Activated T-cell treated with anti-CD3 and anti-CD28 coated beads for 4 hours (primary cell): ENCODE data around the gene CCDC110.

Experiments
- DNase-seq: peaks from one replicate; pipeline ENCODE4 v3.0.0-alpha.2; 2020

Gene CCDC110

GRCh38 chr4:185470501-185471195, 885 bp downstream of the CCDC110 start:
- peak; percentile 13 for DNase-seq

DNA sequence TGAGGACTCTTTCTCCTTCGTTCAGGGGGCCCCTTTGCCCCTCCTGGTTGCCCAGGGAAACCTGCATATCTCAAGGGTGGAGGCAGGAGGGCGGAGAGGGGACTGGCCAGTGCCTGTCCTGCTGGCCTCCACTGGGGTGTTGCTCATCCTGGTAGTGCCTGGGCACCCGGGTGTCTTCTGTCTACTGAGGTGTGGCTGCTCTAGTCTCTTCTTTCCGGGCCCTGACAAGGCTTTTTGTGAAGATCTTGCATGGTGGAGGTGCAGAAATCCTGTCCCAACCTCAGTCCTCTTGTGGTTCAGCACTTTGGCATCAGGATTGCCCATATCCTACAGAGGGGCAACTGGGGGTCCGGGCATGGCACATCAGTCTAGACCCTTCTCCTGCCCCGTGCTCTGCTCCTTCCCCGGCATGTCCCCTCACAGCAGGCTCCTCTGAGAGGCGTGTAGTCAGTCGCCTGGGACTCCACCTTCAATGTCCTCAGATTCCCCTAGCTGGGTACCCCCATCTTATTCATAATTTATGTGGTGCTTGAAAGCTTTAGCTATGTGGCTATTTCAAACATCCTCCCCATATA, 1.9 kb downstream of the CCDC110 start:
- no peak for DNase-seq

- DNase-seq, result no peak
Measured at GRCh38 chr4:185468999-185469398, 2.5 kb downstream of the CCDC110 start.

DNA sequence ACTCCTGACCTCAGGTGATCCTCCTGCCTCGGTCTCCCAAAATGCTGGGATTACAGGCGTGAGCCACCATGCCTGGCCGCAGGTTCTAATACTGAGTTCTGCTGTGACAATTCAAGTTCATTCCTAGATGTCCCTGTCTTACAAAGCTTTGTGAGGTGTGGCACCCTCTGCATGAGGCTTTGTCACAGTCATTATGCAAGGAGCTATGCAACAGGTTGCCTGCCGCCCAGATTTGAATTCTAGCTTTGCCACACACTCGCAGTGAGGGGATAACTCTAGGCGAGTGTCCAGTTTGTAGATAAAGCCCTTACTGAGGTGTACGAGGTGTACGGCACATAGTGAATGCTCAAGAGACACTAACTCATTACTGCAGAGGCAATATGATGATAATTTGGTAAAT, 3.5 kb downstream of the CCDC110 start:
- no peak for DNase-seq

DNA sequence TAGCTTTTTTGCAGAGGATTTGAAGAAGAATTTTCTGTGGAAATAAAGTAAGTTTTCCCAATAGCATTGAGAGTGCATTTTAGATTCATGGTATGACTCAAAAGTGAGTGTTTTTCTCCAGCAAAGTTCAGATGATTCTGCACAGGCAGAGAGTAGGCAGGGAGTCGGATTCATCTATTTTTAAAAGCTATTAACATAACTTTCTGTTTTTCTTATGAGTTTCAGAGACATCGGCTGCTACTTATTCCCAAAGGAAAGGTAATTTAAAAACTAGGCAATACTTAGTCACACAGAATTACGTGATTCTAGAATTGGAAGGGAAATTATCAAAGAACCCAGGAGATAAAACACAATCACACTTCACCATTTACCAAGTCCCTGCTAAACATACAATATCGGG, 4.4 kb downstream of the CCDC110 start:
- DNase-seq, result no peak

- DNase-seq, result no peak
Measured at GRCh38 chr4:185465707-185466106, 5.8 kb downstream of the CCDC110 start.

DNA sequence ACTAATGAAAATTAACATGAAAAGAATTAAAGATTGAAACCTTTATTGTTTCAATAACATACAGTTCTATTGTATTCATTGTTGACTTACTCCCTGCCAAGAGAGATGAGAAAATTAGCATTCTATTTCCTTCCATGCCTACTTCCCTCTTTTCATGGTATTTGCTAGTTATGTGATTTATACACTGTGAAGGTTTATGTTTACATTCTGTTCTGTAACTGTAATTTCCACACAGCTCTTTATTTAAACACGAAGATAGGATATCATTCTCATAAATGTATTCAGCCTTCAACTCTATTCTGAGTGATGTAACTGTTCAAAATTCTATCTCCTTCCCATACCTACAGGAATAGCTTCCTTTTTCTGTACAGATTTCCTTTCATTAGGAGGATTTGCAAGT, 6.6 kb downstream of the CCDC110 start:
- no peak for DNase-seq

- DNase-seq, result no peak
Measured at GRCh38 chr4:185464183-185464582, 7.3 kb downstream of the CCDC110 start.

DNA sequence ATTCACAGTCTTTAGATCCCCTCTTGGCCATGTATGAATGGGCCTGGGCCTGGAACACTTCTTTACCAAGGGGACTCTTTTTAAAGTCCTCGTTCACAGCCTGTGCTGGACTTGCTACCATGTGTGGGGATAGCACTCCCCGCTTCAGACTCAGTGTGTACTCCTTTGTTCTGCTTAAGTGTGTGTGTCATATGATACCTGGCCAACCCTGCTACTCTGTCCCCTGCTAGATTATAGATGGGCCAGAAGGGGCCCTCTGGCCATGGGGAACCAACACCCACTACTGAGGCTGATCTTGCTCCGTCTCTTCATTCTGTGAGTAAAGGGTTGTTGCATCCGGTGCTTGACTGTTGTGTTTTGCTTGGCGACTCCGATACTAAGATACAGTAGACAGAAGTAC, 8.0 kb downstream of the CCDC110 start:
- no peak for DNase-seq

GRCh38 chr4:185461565-185461964, 10.0 kb downstream of the CCDC110 start:
- DNase-seq, result no peak

DNA sequence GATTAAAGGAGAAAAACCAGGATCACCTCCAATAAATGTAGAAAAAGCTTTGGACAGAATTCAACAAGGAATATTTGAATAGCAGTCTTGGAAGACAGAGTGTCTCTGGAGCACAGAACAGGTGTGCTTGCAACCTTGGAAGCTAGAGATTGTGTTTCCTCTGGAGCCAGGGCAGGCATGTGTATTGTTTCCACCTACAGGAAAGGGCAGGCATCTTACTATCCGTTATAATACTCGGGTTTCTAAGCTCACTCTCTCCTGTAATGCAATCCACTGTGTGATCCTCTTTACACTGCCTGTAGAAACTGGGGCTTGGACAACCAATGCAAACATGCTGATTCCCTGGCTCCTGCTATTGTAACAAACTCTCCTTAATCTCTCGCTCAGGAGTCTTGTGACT, 14.4 kb downstream of the CCDC110 start:
- DNase-seq, result no peak

- DNase-seq, result no peak
Measured at GRCh38 chr4:185456131-185456530, 15.4 kb downstream of the CCDC110 start.

DNA sequence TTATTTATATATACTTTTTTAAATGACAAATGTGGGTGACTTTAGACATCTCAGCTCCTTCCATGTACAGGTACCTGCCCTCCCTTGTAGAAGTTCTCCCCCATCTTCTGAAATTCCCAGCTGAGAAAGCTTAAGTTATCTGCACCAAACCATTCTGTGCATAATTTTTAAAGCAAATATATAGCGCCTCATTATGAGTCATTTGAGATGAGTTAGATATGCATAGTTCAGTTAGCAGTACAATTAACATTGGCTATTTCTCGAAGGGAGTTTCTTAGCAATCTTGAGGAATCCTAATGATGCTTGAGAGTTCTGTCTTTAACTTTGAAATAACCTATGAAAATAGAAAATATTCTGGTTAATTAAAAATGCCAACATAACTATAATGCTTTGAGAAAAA, 26.3 kb downstream of the CCDC110 start:
- DNase-seq, result no peak

DNA sequence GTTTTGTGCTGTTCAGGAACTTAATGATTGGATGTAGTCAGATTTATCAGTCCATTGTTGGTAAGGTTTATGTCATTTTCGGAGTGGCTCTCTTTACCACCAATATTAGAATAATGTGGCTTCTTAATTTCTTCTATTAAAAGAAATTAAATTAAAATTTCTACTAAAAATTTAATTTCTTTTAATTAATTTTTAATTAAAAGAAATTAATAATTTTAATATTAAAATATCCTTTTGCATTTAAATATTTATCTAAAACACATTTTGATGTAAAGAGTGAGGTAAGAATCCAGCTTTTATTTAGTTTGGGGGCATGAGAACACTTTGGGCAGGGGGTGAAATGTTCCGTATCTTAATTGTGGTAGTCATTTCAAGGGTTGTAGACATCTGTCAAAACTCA, 30.1 kb downstream of the CCDC110 start:
- DNase-seq, result no peak

GRCh38 chr4:185437809-185438208, 33.7 kb downstream of the CCDC110 start:
- no peak for DNase-seq

DNA sequence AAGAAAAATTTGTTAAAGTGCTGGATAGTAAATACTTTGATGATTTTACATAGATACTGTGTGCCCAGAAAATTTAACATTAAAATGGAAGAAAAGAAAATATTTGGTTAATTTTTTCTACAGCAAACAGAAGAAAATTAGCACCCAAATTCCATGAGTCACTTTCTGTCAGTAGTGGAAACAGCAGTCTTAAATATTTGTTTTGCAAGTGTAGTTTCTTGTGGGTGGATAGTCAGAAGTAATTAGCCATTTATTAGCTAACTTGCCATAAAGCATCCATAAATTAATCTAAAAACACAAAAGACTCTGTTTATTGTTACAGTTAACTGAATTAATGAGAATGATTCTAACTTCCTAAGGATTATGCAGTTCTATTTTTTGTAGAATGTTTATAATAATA, 36.1 kb downstream of the CCDC110 start:
- DNase-seq, result no peak

DNA sequence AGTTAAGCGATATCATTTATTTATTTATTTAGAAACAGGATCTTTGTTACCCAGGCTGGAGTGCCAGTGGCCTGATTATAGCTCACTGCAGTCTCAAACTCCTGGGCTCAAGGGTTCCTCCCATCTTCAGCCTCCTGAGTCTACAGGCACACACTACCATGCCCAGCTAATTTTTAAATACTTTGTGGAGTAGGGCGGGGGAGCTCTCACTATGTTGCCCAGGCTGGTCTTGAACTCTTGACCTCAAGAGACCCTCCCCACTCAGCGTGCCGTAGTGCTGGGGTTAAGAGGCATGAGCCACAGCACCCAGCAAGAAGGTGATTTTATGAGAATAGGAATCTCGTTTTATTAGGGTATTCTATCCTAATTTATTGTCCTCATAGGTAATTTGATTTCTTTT, 41.9 kb downstream of the CCDC110 start:
- DNase-seq, result no peak

- no peak for DNase-seq
Measured at GRCh38 chr4:185426960-185427688, 44.4 kb downstream of the CCDC110 start.

DNA sequence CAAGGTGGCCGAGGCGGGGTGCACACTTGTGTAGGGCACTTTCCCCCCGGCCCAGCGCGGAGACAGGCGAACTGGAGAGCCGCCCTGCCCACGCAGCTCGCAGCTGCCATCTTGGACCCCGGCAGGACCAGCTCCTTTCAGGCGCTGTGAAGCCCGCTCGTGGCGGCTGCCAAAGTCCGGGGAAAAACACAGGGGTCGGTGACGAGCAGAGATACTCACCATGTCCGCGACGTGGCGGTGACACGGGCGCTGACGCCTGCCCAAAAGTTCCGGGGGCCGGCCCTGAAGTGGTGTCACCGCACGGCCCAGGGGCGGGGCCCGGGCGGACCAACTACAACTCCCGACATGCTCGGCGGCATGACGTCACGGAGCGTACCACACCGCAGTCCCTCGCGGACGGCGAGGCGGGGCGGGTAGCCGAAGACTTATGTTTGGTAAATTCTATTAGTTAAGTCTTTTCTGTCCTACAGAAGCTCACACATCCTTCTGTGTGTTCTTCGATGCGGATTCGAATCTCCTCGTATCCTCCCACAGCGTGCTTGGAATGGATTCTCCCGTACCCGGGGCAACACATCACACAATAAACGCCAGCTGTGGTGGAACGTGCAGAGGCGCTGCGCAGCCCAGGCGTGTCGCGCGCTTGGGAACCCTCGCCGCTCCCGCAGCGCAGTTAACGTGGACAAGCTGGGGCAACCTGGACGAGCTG, 45.7 kb downstream of the CCDC110 start, which contains the start of gene UFSP2:
Gene UFSP2 (minus strand): TSS at position 318 of the 706 bp plus-strand sequence. CDS start 96 bp downstream, at position 222.
- DNase-seq, result peak; percentile 82

- DNase-seq, result no peak
Measured at GRCh38 chr4:185424905-185425646, 46.5 kb downstream of the CCDC110 start.

DNA sequence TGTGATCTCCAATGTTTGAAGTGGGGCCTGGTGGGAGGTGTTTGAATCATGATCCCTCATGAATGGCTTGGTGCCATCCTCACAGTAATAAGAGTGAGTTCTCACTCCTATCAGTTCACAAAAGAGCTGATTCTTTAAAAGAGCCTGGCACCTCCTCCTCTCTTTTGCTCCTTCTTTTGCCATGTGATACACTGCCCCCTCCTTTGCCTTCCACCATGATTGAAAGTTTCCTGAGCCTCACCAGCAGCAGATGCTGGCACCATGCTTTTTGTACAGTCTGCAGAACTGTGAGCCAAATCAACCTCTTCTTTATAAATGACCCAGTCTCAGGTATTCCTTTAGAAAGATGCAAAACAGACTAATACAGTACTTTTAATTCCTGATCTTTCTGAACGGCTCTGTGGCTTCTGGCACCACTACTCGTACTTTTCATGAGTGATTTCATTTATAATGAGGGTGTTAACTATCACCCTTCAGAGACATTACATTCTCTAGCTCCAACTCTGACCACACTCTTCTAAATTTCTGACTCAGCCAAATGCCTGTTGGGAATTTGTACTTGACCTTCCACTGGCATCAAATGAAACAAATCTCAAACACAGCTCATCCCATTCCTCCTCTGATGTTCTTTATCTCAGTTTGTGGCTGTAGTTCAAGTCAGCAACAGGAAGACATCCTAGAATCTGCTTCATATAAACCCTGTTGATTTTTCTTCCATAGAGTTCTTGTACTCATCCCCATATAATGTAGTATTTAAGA, 50.0 kb downstream of the CCDC110 start:
- DNase-seq, result no peak

DNA sequence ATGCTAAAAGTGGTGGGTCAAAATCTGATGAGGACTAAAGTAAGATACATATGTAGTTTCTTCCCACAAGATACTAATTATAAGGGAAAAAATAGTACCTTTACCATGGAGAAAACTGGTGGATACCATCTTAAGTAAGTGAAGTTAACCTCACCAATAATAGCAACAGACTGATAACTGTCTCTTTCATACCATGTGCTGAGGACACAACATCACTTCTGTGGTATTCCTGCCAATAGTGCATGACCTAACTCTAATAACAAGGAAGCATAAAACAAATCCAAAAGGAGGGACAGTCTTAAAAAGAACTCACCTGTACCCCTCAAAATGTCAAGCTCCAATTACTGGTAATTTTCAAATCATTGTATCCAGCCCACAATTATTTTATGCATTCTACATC, 54.6 kb downstream of the CCDC110 start:
- DNase-seq, result no peak
